Hepatocyte (in vitro differentiated cells): Measurements from ENCODE around the gene SARDH.

ENCODE experiments used
- CTCF ChIP-seq: fragments of 200-600 bp; sonication (generic); IDR thresholded peaks from 2 replicates; pipeline ENCODE4 v1.5.1; 2016; ENCODE audit warnings: antibody characterized with exemption, mild to moderate bottlenecking; ENCODE audit not compliant: poor library complexity
- EZH2 ChIP-seq: fragments of 200-600 bp; sonication (generic); IDR thresholded peaks from 2 replicates; pipeline ENCODE4 v1.6.1; 2016; ENCODE audit warnings: antibody characterized with exemption, mild to moderate bottlenecking, borderline replicate concordance
- EZH2phosphoT487 ChIP-seq: fragments of 200-600 bp; sonication (generic); IDR thresholded peaks from one replicate; pipeline ENCODE4 v1.6.1; 2018; ENCODE audit warnings: antibody characterized with exemption, mild to moderate bottlenecking, low read depth, moderate library complexity; ENCODE audit not compliant: unreplicated experiment, severe bottlenecking

- TF ChIP-seq CTCF (no peak), EZH2 (no peak), EZH2phosphoT487 (no peak)
Observed at GRCh38 chr9:133655701-133656100, 82.5 kb downstream of the SARDH start.
